Thoracic aorta (tissue), 2 donors: ENCODE results near the gene ADCY9. TPM values are rescaled to one million over a fixed set of nuclear protein-coding genes. Genes with fewer than 3 reads are reported as not detected.

Experiments
- ATAC-seq: fragments of 150-250 bp; one replicate; pipeline ENCODE4 v1.8.0; 2017; ENCODE audit warnings: low read depth; ENCODE audit not compliant: insufficient number of reproducible peaks, low FRiP score
- DNase-seq: peaks from one replicate; pipeline ENCODE4 v3.0.0-alpha.2; 2020; ENCODE audit warnings: low spot score
- H3K27ac ChIP-seq, 2 donors: fragments of 200-600 bp; sonication (generic); 1 replicate in 1 of 2; 2 replicates in 1 of 2; pipeline ENCODE4 v1.5.1; 2016; ENCODE audit warnings: mild to moderate bottlenecking in 2 of 2, moderate library complexity in 2 of 2
- H3K27me3 ChIP-seq: fragments of 200-600 bp; sonication (generic); replicated peaks from 2 replicates; pipeline ENCODE4 v1.6.0; 2016; ENCODE audit warnings: mild to moderate bottlenecking; ENCODE audit not compliant: insufficient read depth
- H3K36me3 ChIP-seq: fragments of 200-600 bp; sonication (generic); one replicate; pipeline ENCODE4 v1.5.1; 2016
- H3K4me1 ChIP-seq, 2 donors: fragments of 200-600 bp; sonication (generic); 1 replicate in 1 of 2; 2 replicates in 1 of 2; pipeline versions ENCODE4 v1.5.1 to v1.6.0; 2016; ENCODE audit warnings: low read depth in 2 of 2, mild to moderate bottlenecking in 1 of 2; ENCODE audit not compliant: control insufficient read depth in 1 of 2
- H3K4me3 ChIP-seq: fragments of 200-600 bp; sonication (generic); 2 replicates; pipeline ENCODE4 v1.5.1; 2016; ENCODE audit warnings: mild to moderate bottlenecking
- H3K9me3 ChIP-seq: fragments of 200-600 bp; sonication (generic); 2 replicates; pipeline ENCODE4 v1.5.1; 2016
- CTCF ChIP-seq: fragments of 200-600 bp; sonication (generic); IDR thresholded peaks from one replicate; pipeline ENCODE4 v1.5.1; 2019; ENCODE audit warnings: antibody characterized with exemption
- total RNA-seq, 2 donors: library from RNA; depleted of rRNA; stranded (reverse); fragments of >200 nt; gene quantifications; one replicate each; pipeline versions ENCODE4 v1.1.0 to v1.2.3, GENCODE V29; 2016

ADCY9 gene
- total RNA-seq, 2 donors from 2014 or later = 44.1 to 83.8 TPM

GRCh38 chr16:3971261-3971660 lies 145.0 kb downstream of the ADCY9 start:
- H3K4me3 ChIP-seq = no peak overlapping the region
- no peak overlapping the region for H3K27ac ChIP-seq
- no peak for ATAC-seq
- H3K4me1 ChIP-seq = peaks cover 0 to 11% of the 10 kb centered on the region in 2 donors
- no peak for TF ChIP-seq CTCF
- no peaks in the 10 kb centered on the region for H3K9me3 ChIP-seq
- no peak for DNase-seq
- no peaks in the 10 kb centered on the region for H3K27me3 ChIP-seq
- peaks cover 11% of the 10 kb centered on the region for H3K36me3 ChIP-seq

GRCh38 chr16:3968551-3968950 lies 147.7 kb downstream of the ADCY9 start:
- H3K27ac ChIP-seq = no peak overlapping the region
- H3K4me3 ChIP-seq = no peak overlapping the region
- no peak for ATAC-seq
- H3K4me1 ChIP-seq = peaks cover 5 to 30% of the 10 kb centered on the region in 2 donors
- no peak for DNase-seq
- no peaks in the 10 kb centered on the region for H3K9me3 ChIP-seq
- peaks cover 9% of the 10 kb centered on the region for H3K36me3 ChIP-seq
- H3K27me3 ChIP-seq = no peaks in the 10 kb centered on the region
- TF ChIP-seq CTCF = no peak

- ATAC-seq (no peak), DNase-seq (no peak)
- H3K27me3 ChIP-seq = no peaks in the 10 kb centered on the region
- peaks cover 6% of the 10 kb centered on the region for H3K36me3 ChIP-seq
- no peak overlapping the region for H3K27ac ChIP-seq
- TF ChIP-seq CTCF = no peak
- H3K9me3 ChIP-seq = no peaks in the 10 kb centered on the region
- no peak overlapping the region for H3K4me3 ChIP-seq
- H3K4me1 ChIP-seq = peaks cover 5 to 30% of the 10 kb centered on the region in 2 donors
Observed at GRCh38 chr16:3966681-3967080, 149.6 kb downstream of the ADCY9 start.

GRCh38 chr16:3965781-3966582 lies 150.3 kb downstream of the ADCY9 start:
- H3K36me3 ChIP-seq = peaks cover 3% of the 10 kb centered on the region
- H3K9me3 ChIP-seq = no peaks in the 10 kb centered on the region
- no peak for TF ChIP-seq CTCF
- DNase-seq = no peak
- no peaks in the 10 kb centered on the region for H3K27me3 ChIP-seq
- ATAC-seq = no peak
- H3K4me1 ChIP-seq = peaks cover 5 to 35% of the 10 kb centered on the region in 2 donors
- no peak overlapping the region for H3K4me3 ChIP-seq
- H3K27ac ChIP-seq = no peak overlapping the region

GRCh38 chr16:3965306-3965705 lies 150.9 kb downstream of the ADCY9 start:
- Histone ChIP-seq H3K27ac (no peak overlapping the region), H3K36me3 (peaks cover 3% of the 10 kb centered on the region), H3K9me3 (no peaks in the 10 kb centered on the region), H3K4me1 (peaks cover 5 to 35% of the 10 kb centered on the region in 2 donors), H3K27me3 (no peaks in the 10 kb centered on the region), H3K4me3 (no peak overlapping the region)
- no peak for ATAC-seq
- no peak for DNase-seq
- TF ChIP-seq CTCF = no peak
